NCI-H69 (cell line): ENCODE measurements around the gene C1GALT1.
A peak's percentile ranks its signal among the peaks of the same experiment; 100 is the strongest.
"Not testable (repeated sequence)": the region's sequence is repeated elsewhere in the genome, so short reads cannot be mapped to it uniquely, and the experiment has no call there.

ENCODE experiments used
- DNase-seq: peaks from one replicate; lab custom pipeline; 2025; lab: John Stamatoyannopoulos, UW

The C1GALT1 gene

GRCh38 chr7:7169296-7169695 is 13.0 kb upstream of the C1GALT1 start:
- no peak for DNase-seq

GRCh38 chr7:7173956-7174632 is 8.2 kb upstream of the C1GALT1 start:
- no peak for DNase-seq

GRCh38 chr7:7175075-7175695 is 7.2 kb upstream of the C1GALT1 start:
- no peak for DNase-seq

- DNase-seq: peak; percentile 89
Measured at GRCh38 chr7:7176406-7177043, 5.8 kb upstream of the C1GALT1 start.

- peak; percentile 82 for DNase-seq
Measured at GRCh38 chr7:7177044-7177517, 5.3 kb upstream of the C1GALT1 start.

- no peak for DNase-seq
Measured at GRCh38 chr7:7178081-7178480, 4.3 kb upstream of the C1GALT1 start.

GRCh38 chr7:7178906-7179305 is 3.4 kb upstream of the C1GALT1 start:
- no peak for DNase-seq

- DNase-seq: no peak
Measured at GRCh38 chr7:7180725-7181449, 1.5 kb upstream of the C1GALT1 start.

- peak; percentile 85 for DNase-seq
Measured at GRCh38 chr7:7181519-7182155, 707 bp upstream of the C1GALT1 start.

- peak; percentile 88 for DNase-seq
Measured at GRCh38 chr7:7183061-7183837, 905 bp downstream of the C1GALT1 start.

GRCh38 chr7:7183838-7184463 is 1.6 kb downstream of the C1GALT1 start:
- DNase-seq: peak; percentile 12

- no peak for DNase-seq
Measured at GRCh38 chr7:7185371-7185989, 3.1 kb downstream of the C1GALT1 start.

- DNase-seq: peak; percentile 67
Measured at GRCh38 chr7:7188091-7188490, 5.7 kb downstream of the C1GALT1 start.

- no peak for DNase-seq
Measured at GRCh38 chr7:7188742-7189141, 6.4 kb downstream of the C1GALT1 start.

GRCh38 chr7:7190142-7190541 is 7.8 kb downstream of the C1GALT1 start:
- no peak for DNase-seq

- DNase-seq: no peak
Measured at GRCh38 chr7:7191137-7191536, 8.8 kb downstream of the C1GALT1 start.

- DNase-seq: not testable (repeated sequence)
Measured at GRCh38 chr7:7192798-7193788, 10.7 kb downstream of the C1GALT1 start.

- DNase-seq: not testable (repeated sequence)
Measured at GRCh38 chr7:7199592-7199991, 17.2 kb downstream of the C1GALT1 start.

- not testable (repeated sequence) for DNase-seq
Measured at GRCh38 chr7:7200255-7200654, 17.9 kb downstream of the C1GALT1 start.
